HG02970 (cell line): ENCODE results near the gene CRACR2A.
A peak's percentile ranks its signal among the peaks of the same experiment; 100 is the strongest.

Experiments
- ATAC-seq: cut with Tn5 transposase; IDR thresholded peaks from one replicate; pipeline ENCODE4 v1.9.1; 2021; ENCODE audit warnings: mild to moderate bottlenecking, moderate library complexity, moderate number of reproducible peaks; ENCODE audit not compliant: unreplicated experiment, low FRiP score

CRACR2A gene

DNA sequence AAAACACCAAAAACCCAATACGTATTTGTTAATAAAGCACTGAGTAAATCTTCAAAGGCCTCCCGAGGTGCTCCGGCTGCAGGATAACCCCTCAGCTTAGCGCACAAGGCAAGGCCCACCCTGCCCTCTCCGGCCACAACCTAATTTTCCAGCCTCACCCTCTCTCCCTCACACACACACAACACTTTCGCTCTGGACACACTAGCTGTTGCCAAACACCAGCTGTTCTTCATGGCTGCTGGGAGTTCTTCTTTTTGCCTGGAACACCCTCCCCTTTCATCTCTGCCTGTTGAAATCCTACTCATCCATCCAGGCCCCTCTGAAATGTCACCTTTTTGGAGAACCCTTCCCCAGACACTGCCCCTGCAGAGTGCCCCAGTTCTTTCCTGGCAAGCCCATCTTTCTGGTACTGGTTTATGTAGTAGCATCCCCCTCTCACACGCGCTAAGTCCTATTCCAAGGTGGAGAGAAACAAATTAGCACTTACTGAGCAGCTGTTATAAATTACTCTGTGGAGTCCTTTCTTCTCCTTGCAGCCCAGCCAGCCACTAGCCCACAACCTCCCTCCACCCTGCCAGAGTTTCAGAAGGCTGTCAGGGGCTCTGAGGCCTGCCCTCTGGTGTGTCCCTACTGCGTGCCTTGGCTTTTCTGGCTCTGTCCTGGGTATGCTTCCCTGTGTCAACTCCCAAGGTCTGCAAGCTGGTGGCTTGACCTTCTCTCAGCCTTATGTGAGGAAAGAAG, 805 bp upstream of the CRACR2A start:
- no peak for ATAC-seq

DNA sequence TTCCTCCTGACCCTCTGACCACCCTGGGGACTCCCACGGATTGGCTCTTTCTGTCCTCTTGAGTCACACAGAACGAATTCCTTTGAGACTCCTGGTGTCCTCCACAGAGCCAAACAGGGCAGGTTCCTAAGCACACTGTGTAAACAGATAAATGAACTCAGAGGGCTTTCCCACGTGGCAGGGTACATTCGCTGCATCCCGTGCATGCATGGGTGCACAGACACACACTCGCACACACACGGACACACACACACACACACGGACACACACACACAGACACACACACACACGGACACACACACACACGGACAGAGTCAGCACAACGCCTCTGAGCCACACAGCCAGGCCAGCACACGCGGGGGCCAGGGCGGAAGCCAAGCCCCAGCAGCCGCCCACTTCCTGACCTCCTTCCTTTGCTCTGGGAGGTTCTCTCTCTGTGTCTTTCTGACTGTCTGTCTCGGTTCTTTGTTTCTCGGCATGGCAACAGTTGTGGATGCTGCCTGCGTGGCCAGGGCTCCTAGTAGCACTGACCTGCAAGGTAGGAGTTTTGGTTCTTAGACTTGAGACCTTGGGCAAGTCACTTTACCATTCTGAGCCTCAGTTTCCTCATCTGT, 706 bp downstream of the CRACR2A start:
- ATAC-seq, result peak; percentile 43

DNA sequence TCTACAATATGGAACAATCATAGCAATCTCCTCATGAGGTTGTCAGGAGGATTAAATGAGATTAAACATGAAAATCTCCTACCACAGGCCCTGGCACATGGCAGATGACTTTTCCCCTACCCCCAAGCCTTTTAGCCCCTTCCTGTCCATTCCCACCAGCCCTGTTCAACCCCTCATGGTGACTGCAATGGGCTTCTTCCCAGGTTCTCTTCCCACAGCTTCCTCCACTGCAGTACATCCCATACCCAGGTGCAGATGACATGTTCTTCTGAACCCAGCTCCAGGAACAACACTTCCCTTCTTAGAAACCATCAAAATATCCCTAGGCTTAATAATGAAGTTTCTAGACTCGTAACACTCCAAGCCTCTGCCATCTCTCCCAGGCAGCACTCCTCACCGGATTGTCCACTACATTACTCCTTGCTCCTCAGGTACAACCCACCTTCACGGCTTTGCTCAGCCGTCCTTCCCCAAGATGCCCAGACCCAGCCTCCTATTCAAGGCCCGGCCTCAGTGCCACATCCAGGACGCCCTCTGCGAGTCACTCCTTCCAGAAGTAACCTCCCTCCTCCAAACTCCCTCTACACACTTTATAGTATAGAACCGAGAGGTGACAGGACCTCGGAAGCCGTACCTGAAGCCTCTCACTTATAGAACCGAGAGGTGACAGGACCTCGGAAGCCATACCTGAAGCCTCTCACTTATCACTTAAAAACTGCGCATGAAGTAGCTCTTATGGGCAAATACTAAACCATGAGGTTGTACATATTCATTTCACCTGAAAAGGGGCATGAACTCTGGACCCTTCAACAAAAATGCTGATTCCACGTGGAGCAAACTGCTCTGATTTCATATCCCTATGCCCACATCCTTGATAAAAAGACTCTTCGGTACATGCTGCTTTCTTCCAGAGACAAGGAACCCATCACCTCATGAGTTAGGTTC, 1.5 kb downstream of the CRACR2A start:
- ATAC-seq, result no peak

DNA sequence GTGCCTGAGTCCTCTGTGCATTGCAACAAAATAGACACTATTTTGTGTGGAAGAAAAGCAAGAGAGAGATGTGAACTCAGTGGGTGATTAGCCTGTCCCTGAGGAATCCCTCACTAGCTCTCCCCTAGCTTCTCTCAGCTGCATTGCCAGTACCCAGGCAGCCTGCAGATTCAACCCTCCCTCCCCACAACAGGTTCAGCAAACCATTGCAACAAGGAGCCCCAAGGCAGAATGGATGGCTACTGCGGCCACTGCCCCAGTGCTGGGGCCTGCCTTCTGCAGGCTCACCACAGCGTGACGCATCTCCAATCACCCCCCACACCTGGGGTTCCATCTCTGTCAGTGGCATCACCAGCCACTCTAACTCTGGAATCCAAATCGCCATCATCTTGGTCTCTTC, 2.3 kb downstream of the CRACR2A start:
- ATAC-seq, result no peak

DNA sequence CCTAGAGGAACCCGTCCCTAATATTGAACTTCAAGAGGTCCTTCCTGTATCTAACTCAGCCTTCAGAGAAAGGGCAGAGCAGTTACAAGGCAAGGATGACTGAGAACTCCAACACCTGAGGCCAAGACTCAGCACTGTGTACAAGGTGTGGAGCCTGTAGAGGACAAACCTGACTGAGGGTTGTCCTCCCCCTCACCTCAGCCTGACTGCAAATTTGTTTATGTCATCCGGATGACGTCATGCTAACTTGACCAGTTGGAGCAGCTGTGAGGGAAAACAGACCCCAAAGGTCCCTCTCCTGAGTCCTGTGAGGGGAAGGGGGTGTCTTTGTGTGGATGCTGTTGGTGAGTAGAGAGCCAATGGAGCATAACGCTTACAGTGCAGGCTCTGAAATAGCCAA, 4.3 kb downstream of the CRACR2A start:
- no peak for ATAC-seq

DNA sequence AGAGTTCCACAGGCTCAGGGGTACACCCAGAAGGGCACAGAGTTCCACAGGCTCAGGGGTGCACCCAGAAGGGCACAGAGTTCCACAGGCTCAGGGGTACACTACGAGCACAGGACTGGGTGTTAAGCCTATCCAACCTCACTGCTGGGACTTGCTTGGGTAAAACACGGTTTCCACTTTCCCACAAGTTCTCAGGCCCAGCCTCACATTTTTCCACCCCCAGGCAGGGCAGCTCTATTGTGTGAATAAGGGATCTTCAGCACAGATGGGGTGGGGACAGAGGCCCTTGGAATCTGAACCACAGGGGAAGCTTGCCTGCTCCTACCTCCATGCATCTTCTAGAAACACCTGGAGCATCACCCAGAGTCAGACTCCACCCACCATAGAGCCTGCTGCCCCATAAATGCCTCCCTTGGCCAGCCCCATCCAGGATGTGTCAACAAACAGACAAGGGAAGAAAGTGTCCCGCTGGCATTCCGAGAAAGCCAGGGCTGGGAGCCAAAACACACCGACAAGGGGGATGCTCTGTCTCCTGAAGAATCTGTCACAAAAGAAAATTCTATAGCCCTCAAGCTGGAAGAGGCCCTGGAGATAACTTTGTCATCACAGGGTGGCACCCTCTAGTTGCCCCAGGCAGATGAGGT, 4.8 kb downstream of the CRACR2A start:
- ATAC-seq, result no peak

DNA sequence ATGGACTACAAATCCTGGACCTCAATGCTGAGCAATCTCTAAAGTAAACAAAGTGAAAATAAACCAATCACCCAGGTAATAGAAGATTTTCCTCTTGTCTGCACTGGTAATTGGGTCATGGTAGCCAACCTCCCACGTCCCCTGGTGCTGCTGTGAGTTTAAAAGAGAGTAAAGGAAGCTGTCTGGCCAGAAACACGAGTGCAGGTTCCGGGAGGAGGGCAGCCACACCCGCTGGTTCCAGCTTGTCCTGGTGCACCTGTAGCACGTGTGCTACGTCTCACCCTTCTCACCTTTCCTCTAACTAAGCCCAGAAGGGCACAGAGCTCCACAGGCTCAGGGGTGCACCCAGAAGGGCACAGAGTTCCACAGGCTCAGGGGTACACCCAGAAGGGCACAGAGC, 5.4 kb downstream of the CRACR2A start:
- no peak for ATAC-seq

DNA sequence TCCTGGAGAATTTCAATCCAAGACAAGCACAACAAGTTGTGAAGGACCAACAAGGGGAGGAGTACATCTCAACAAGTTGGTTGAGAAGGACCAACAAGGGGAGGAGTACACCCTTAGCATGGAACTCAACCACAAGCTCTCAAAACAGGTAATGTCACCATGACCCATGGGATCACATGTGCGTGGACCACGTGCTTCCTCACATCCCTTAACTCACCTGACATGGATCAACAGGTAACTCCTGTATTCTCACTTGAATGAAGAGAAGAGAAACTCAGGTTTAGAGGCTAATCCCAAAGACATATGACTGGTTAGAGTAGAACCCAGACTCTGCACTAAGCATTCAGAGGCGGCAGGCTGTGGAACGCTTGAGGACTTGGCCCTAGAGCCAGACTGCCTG, 6.2 kb downstream of the CRACR2A start:
- no peak for ATAC-seq

DNA sequence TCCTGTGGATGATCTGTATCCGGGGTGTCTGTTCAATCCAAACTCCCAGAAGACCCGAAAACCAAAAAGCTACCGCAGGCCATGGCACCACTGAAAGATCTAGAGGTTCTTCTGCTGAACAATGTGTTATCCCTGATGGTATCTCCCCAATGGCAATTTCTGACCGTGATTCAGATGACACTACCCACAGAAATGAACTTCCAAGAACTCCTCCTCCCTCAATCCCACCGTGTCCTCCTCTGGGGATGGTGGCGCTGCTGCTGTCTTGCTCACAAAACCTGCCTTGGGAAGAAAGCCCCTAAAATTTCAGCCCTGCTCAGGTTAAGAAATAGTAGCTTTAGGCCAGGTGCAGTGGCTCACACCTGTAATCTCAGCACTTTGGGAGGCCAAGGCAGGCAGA, 7.8 kb downstream of the CRACR2A start:
- ATAC-seq, result no peak

DNA sequence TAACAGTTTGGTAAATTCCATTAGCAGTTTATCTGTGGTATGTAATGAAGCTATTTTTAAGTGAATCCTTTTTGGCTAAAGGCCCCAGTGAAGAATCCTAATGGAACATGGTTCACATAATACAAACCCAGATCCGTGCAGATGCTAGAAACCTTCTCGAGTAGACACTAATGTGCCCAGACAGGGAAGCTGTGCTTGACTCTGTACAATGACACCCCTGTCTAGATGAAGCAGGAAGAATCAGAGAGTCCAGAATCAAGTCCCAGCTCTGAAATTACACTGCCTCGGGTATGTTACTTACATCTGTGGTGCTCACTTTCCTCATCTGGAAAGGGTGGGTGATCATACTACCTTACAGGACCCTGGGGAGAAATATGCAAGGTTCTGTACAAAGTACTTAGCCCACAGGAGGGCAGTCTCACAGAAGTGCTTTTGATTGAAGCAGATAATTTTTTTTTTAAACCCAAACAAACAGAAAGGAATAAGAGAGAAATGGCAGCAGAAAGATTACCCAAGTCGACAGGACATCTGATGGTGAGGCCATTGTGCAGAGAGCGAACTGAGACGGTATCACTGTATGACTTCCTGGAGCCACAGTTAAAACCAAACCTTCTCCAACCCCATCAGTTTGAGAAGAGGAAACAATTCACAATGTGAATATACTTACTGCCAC, 8.5 kb downstream of the CRACR2A start:
- ATAC-seq, result no peak

DNA sequence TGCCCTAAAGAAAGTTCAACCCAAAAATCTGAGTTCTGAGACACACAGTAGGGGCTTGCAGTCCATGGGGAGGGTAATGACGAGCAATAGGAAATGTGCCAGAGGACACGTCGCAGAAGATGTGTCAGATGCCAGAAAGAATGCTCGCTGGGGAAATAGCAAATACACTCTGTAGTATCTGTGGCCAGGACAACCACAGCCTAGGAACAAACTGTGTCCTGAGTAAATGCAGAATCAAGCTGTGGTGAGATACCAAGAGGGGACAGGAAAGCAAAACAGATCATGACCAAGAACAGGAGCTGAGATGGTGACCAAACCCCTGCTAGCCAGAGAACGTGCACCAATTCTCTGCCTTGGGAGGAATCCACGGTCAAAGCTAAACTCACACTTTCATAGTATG, 9.1 kb downstream of the CRACR2A start:
- ATAC-seq, result no peak

DNA sequence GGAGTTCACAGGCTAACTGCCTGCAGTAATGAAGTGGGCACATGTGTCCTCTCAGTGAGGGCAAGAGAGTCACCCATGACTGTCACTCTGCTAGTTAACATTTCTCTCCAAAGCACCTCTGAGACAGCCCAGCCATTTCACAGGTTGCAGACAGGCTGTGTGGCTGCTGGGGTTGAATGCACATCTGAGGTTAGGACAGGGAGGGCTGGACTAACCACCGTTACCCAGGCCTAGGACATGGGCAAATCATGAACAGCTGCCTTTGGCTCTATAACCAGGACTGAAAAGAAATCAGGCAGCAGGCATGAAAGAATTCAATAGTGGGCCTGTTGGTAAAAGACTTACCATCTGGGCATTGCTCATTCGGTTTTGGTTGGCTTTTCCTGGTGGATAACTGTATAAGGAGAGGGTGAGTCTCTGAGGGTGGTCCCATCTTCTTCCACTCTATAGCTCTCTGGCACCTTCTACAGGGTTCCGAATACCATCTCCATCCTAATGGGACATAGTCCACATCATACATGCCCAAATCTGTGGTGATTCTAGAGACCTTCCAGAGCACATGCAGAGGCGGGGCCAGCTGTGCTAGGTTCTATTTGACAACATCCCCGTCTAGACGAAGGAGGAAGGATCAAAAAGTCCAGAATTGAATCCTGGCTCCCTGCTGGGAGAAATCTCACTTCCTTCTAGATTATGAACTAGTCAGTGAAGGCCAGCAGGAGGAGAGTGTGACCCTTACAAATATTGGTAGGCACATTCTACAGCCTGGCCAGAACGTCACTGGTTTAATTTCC, 10.8 kb downstream of the CRACR2A start:
- ATAC-seq, result no peak

DNA sequence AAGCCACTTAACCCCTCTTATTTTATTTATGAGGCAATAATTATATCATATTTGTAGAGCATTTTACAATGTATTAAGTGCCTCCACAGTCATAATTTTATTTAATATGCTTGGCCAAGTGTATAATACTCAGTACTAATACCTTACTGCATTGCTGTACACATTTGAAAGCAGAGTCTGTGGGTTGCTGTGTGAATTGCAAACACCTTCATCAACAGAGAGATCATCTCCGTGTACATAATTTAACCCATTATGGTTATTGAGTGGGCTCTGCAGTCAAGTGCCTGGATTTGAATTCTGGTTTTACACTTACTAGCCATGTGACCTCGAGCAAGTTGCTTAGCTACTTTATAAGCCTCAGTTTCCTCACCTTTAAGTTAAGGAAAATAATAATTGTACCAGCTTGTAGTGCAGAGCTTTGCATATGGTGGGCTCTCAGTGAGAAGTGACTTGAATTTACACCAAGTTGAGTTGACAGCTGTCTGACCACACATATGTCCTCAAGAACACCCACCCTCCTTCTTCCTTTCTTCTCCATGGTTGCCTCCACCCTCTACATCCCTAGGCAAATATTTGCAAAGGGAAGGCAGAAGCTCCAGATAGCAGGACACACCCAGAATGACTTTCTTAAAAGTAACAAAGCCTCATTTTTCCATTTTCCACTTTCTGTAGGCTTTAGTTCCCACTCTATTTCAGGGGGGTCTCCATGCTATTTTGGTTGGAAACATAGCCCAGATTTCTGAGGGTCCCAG, 12.3 kb downstream of the CRACR2A start:
- ATAC-seq, result no peak

DNA sequence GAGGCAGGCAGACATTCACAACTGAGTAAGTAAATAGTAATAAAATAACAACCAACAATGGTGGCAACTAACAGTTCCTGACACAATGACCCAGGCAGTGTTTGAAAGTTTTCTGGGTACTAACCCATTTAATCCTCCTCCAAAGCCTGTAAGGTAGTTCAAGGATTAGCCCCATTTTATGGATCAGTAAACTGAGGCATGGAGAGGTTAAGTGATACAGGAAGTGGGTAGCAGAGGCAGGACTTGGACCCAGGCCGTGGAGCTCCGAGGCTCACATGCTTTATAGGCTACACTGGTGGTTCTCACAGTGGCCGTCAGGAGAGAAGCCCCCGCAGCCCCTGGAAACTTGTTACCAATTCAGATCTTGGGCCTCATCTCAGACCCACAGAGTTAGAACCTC, 17.5 kb downstream of the CRACR2A start:
- ATAC-seq, result no peak

DNA sequence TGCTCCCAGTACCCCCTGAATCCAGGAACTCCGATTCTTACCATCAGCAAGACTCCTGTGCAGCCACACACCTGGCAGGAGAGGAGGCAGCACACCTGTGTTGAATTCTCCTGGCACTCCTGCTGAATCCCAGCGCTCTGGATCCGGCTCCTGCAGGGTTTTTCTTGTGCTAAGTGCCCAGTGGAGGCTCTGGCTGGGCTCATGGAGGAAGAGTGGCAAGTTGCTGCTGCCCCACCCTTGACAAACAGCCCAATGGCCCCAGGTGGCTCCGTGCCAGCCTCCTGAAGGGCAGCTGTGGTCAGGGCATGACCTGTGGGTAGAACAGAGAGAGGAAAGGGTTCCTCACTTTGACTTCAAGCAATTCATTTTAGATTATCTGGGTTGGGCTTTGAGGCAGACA, 20.0 kb downstream of the CRACR2A start:
- ATAC-seq, result no peak

DNA sequence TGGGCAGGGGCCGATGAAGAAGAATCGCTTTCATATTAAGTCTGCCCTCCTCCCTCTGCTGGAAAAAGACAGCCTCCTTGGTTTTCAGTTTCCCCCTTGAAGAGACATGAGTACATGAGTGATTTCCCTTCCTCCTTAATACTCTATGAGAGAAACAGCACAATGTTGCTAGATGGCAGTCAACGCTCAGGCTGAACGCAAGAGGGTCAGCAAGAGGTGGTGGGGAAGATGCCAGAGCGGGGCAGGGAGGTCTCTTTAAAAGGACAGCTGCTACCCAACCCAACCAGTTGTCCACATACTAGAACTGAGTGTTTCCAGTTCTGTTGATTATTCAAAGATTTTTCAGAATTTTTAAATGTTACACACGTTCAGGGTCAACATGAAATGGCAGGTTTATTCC, 22.8 kb downstream of the CRACR2A start:
- no peak for ATAC-seq

DNA sequence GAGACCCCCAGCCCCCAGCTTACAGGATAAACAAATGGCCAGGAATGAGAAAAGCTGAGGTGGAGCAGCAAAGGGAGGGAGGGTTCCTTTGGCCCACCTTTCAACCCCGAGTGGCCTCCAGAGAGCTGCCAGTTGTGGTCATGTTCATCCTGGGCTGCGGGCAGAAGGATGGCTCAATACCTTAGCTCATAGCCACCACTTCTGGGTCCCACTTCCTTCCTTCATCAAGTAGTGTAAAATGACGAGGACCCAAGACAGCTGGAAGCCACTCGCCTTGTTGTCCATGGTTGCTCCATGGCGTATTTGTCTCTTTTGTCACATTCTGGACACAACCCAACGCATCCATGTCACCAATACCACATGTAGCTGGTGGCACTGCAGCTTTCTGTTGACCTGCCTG, 24.2 kb downstream of the CRACR2A start:
- ATAC-seq, result no peak

DNA sequence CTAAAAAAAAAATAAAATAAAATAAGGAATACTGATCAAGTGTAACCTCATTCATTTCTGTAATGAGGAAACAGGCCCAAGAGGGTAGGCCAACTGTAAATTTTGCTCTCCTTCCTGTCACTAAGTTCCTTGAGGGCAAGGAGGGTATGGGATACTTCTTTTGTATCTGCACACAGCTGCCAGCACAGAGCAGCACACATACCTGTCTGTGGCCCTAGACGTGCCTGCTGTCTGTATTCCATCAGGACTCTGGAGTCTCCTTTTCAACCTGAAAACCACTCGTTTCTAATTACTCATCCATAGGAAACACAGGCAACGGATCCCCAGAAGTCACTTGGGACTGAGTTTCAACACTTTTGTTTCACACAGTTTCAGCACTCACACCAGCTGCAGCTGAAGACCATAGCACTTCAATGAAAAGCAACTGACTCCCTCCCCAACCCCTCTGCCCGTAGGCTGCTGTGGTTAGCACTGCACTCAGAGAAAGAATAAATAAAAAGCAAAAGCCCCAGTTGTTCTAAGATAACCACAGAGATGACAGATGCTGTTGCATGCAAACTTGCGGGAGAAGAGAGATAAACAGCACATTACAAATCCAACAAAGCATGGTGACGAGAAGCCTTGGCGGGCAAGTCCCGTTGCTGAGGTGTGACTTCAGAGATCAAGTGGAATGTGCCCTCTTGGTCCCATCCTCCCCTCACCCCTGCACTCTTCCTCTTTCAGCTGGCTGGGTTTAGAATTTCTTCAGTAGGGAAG, 24.9 kb downstream of the CRACR2A start:
- ATAC-seq, result no peak
